NCI-H1436 (cell line): ENCODE measurements around the gene CTTNBP2.

Source experiments
- DNase-seq: peaks from one replicate; lab custom pipeline; 2025; lab: John Stamatoyannopoulos, UW

Gene CTTNBP2

GRCh38 chr7:117782761-117783160 is 90.5 kb downstream of the CTTNBP2 start:
- DNase-seq, result no peak

- no peak for DNase-seq
These were observed 91.5 kb downstream of the CTTNBP2 start for GRCh38 chr7:117781707-117782106.

- no peak for DNase-seq
These were observed 92.4 kb downstream of the CTTNBP2 start for GRCh38 chr7:117780832-117781231.

- DNase-seq, result no peak
These were observed 95.7 kb downstream of the CTTNBP2 start for GRCh38 chr7:117777335-117778142.

GRCh38 chr7:117776224-117776623 is 97.0 kb downstream of the CTTNBP2 start:
- no peak for DNase-seq

- no peak for DNase-seq
These were observed 97.4 kb downstream of the CTTNBP2 start for GRCh38 chr7:117775801-117776200.

- DNase-seq, result no peak
These were observed 98.3 kb downstream of the CTTNBP2 start for GRCh38 chr7:117774943-117775342.

GRCh38 chr7:117772421-117772820 is 100.8 kb downstream of the CTTNBP2 start:
- no peak for DNase-seq

- DNase-seq, result no peak
These were observed 101.5 kb downstream of the CTTNBP2 start for GRCh38 chr7:117771756-117772155.

GRCh38 chr7:117769085-117769484 is 104.2 kb downstream of the CTTNBP2 start:
- DNase-seq, result no peak

GRCh38 chr7:117767951-117768350 is 105.3 kb downstream of the CTTNBP2 start:
- no peak for DNase-seq

- DNase-seq, result no peak
These were observed 106.3 kb downstream of the CTTNBP2 start for GRCh38 chr7:117766913-117767312.

GRCh38 chr7:117764031-117764430 is 109.2 kb downstream of the CTTNBP2 start:
- no peak for DNase-seq

- DNase-seq, result no peak
These were observed 111.2 kb downstream of the CTTNBP2 start for GRCh38 chr7:117762055-117762454.

GRCh38 chr7:117759950-117760640 is 113.1 kb downstream of the CTTNBP2 start:
- DNase-seq, result no peak

GRCh38 chr7:117757440-117757839 is 115.8 kb downstream of the CTTNBP2 start:
- no peak for DNase-seq

- no peak for DNase-seq
These were observed 116.6 kb downstream of the CTTNBP2 start for GRCh38 chr7:117756586-117757085.

GRCh38 chr7:117755136-117755535 is 118.1 kb downstream of the CTTNBP2 start:
- no peak for DNase-seq

- DNase-seq, result no peak
These were observed 121.5 kb downstream of the CTTNBP2 start for GRCh38 chr7:117751775-117752174.

GRCh38 chr7:117750612-117751563 is 122.4 kb downstream of the CTTNBP2 start:
- DNase-seq, result peak; percentile 0

GRCh38 chr7:117741962-117742361 is 131.3 kb downstream of the CTTNBP2 start:
- DNase-seq, result no peak

- DNase-seq, result no peak
These were observed 134.2 kb downstream of the CTTNBP2 start for GRCh38 chr7:117739085-117739484.
